A549 (cell line): ENCODE results near the gene OTOR. TPM values are rescaled to one million over a fixed set of nuclear protein-coding genes. Genes with fewer than 3 reads are reported as not detected.

Source experiments
- ATAC-seq, 2 experiments: fragments of 200-7000 bp in 1 of 2; fragments of >200 bp in 1 of 2; cut with Nextera tagmentation in 1 of 2; cut with Tn5 transposase in 1 of 2; 3 replicates each; pipeline versions ENCODE4 v1.8.0 to v1.9.1; 2018 to 2020; ENCODE audit warnings: mild to moderate bottlenecking in 1 of 2, moderate library complexity in 1 of 2
- CTCF ChIA-PET: fragments of 300-600 bp; sonication (Branson Sonifier 250); formaldehyde crosslinking; extraction: SDS; loops from one replicate; lab custom pipeline; 2021; ENCODE audit warnings: antibody characterized with exemption, inconsistent platforms; lab: Yijun Ruan, JAX
- POLR2A ChIA-PET: fragments of 350-600 bp; formaldehyde crosslinking; extraction: SDS; loops from one replicate; lab custom pipeline; 2021; ENCODE audit warnings: antibody characterized with exemption, inconsistent platforms; lab: Yijun Ruan, JAX
- DNase-seq, 2 experiments: peaks; one replicate each; pipeline versions ENCODE4 v3.0.0 to v3.0.0-alpha.2; 2011 to 2016; ENCODE audit warnings: low read depth in 1 of 2, low spot score in 1 of 2
- FAIRE-seq: peaks from 2 replicates; lab custom pipeline; 2011; peaks lifted over from hg19 to GRCh38; lab: Jason Lieb, UNC
- H3K27ac ChIP-seq, 2 experiments: fragments of >200 bp; sonication (Bioruptor Twin); formaldehyde crosslinking; 3 replicates each; pipeline ENCODE4 v1.5.1; 2016 to 2017
- H3K4me1 ChIP-seq: fragments of >200 bp; sonication (Bioruptor Twin); formaldehyde crosslinking; 3 replicates; pipeline ENCODE4 v1.6.1; 2016
- H3K4me2 ChIP-seq: fragments of >200 bp; sonication (Bioruptor Twin); formaldehyde crosslinking; 3 replicates; pipeline ENCODE4 v1.6.1; 2016
- H3K4me3 ChIP-seq: fragments of >200 bp; sonication (Bioruptor Twin); formaldehyde crosslinking; 3 replicates; pipeline ENCODE4 v1.5.1; 2016
- H3K9me3 ChIP-seq: fragments of >200 bp; sonication (Bioruptor Twin); formaldehyde crosslinking; 3 replicates; pipeline ENCODE4 v1.6.1; 2016
- CBX8 ChIP-seq: fragments of 200-600 bp; sonication (generic); IDR thresholded peaks from 2 replicates; pipeline ENCODE4 v1.6.1; 2016
- CEBPB ChIP-seq, 2 experiments: fragments of >200 bp in 1 of 2; sonication (Bioruptor Twin) in 1 of 2; formaldehyde crosslinking in 1 of 2; IDR thresholded peaks; 2 replicates each; pipeline ENCODE4 v1.6.1; 2012 to 2016
- EHF ChIP-seq: fragments of 250-450 bp; sonication (Bioruptor Pico); IDR thresholded peaks from 2 replicates; pipeline ENCODE4 v1.5.0; 2020; ENCODE audit warnings: mild to moderate bottlenecking
- EHMT2 ChIP-seq: fragments of 200-600 bp; sonication (generic); IDR thresholded peaks from 2 replicates; pipeline ENCODE4 v1.6.1; 2016; ENCODE audit warnings: antibody characterized with exemption, low read depth, mild to moderate bottlenecking, moderate library complexity
- EP300 ChIP-seq, 2 experiments: fragments of >200 bp; sonication (Bioruptor Twin); formaldehyde crosslinking; IDR thresholded peaks; 2 replicates in 1 of 2; 3 replicates in 1 of 2; pipeline ENCODE4 v1.6.1; 2016 to 2017
- FOSB ChIP-seq: fragments of 250-450 bp; sonication (Bioruptor Pico); IDR thresholded peaks from 2 replicates; pipeline ENCODE4 v1.5.0; 2020; ENCODE audit warnings: mild to moderate bottlenecking, moderate library complexity
- HOXA7 ChIP-seq: fragments of 250-450 bp; sonication (Bioruptor Pico); IDR thresholded peaks from 2 replicates; pipeline ENCODE4 v1.5.0; 2020; ENCODE audit warnings: mild to moderate bottlenecking, moderate library complexity
- HOXB5 ChIP-seq: fragments of 250-450 bp; sonication (Bioruptor Pico); IDR thresholded peaks from 2 replicates; pipeline ENCODE4 v1.5.0; 2020; ENCODE audit warnings: mild to moderate bottlenecking, moderate library complexity
- JUN ChIP-seq, 2 experiments: fragments of >200 bp; sonication (Bioruptor Twin); formaldehyde crosslinking; IDR thresholded peaks; 2 replicates in 1 of 2; 3 replicates in 1 of 2; pipeline ENCODE4 v1.6.1; 2016 to 2017
- MAFK ChIP-seq: fragments of 450-650 bp; IDR thresholded peaks from 2 replicates; pipeline ENCODE4 v1.6.1; 2014; ENCODE audit not compliant: partially characterized antibody
- MAZ ChIP-seq: fragments of 150-350 bp; IDR thresholded peaks from 2 replicates; pipeline ENCODE4 v1.6.1; 2014; ENCODE audit warnings: antibody characterized with exemption, low read depth, low read length, borderline replicate concordance
- MYC ChIP-seq: IDR thresholded peaks from 2 replicates; pipeline ENCODE4 v1.6.1; 2012; ENCODE audit warnings: mild to moderate bottlenecking, inconsistent platforms, low read length, improper control_type of control experiment, borderline replicate concordance
- NFE2L2 ChIP-seq: fragments of 150-350 bp; conservative IDR thresholded peaks from 2 replicates; pipeline ENCODE4 v1.6.1; 2014; ENCODE audit warnings: low read length
- NR3C1 ChIP-seq: fragments of >200 bp; sonication (Bioruptor Twin); formaldehyde crosslinking; IDR thresholded peaks from 3 replicates; pipeline ENCODE4 v1.6.1; 2017
- RARB ChIP-seq: fragments of 250-450 bp; sonication (Bioruptor Pico); IDR thresholded peaks from 2 replicates; pipeline ENCODE4 v1.8.0; 2021; ENCODE audit warnings: mild to moderate bottlenecking, moderate library complexity
- RCOR1 ChIP-seq: fragments of 150-350 bp; IDR thresholded peaks from 2 replicates; pipeline ENCODE4 v1.6.1; 2014; ENCODE audit warnings: antibody characterized with exemption, low read length, low read depth
- RNF2 ChIP-seq: fragments of 200-600 bp; sonication (generic); IDR thresholded peaks from 2 replicates; pipeline ENCODE4 v1.6.1; 2016; ENCODE audit warnings: low read depth, mild to moderate bottlenecking, antibody characterized with exemption, moderate library complexity, borderline replicate concordance
- SMC3 ChIP-seq: fragments of >200 bp; sonication (Bioruptor Twin); formaldehyde crosslinking; IDR thresholded peaks from 3 replicates; pipeline ENCODE4 v1.6.1; 2018; ENCODE audit warnings: inconsistent platforms
- TFCP2L1 ChIP-seq: fragments of 250-450 bp; sonication (Bioruptor Pico); IDR thresholded peaks from 2 replicates; pipeline ENCODE4 v1.5.0; 2021; ENCODE audit warnings: mild to moderate bottlenecking
- ZFP36 ChIP-seq: fragments of 450-650 bp; IDR thresholded peaks from 2 replicates; pipeline ENCODE4 v1.6.1; 2014; ENCODE audit warnings: borderline replicate concordance; ENCODE audit not compliant: partially characterized antibody
- ZSCAN20 ChIP-seq: fragments of 250-450 bp; sonication (Bioruptor Pico); IDR thresholded peaks from 2 replicates; pipeline ENCODE4 v1.8.0; 2022; ENCODE audit warnings: mild to moderate bottlenecking, moderate library complexity
- WGBS: methylation state at CpG from one replicate; pipeline ENCODE4 v1.1.6; 2017; ENCODE audit errors: missing lambda C conversion rate; 5-methylcytosine and 5-hydroxymethylcytosine counted together
- polyA plus RNA-seq, 4 experiments: library from polyadenylated mRNA; depleted of rRNA in 3 of 4; stranded (reverse); fragments of >200 nt; fragmentation: RNase III in 1 of 4; extraction: RNeasy Plus Mini Kit Qiagen cat#74134 plus additional on column Dnase treatment in 1 of 4; gene quantifications; 2 replicates in 3 of 4; 3 replicates in 1 of 4; pipeline ENCODE4 v1.2.3, GENCODE V29; 2011 to 2017
- TF ChIP-seq, protein P1 (sequence below): fragments of 150-350 bp; IDR thresholded peaks from 2 replicates; pipeline ENCODE4 v1.6.1; 2014; ENCODE audit warnings: low read depth, mild to moderate bottlenecking, low read length
- TF ChIP-seq, protein P2 (sequence below): fragments of >200 bp; sonication (Bioruptor Twin); formaldehyde crosslinking; IDR thresholded peaks from 3 replicates; pipeline ENCODE4 v1.6.1; 2016
- TF ChIP-seq, protein P3 (sequence below): fragments of 250-450 bp; sonication (Bioruptor Pico); IDR thresholded peaks from 2 replicates; pipeline ENCODE4 v1.5.0; 2021; ENCODE audit warnings: mild to moderate bottlenecking, moderate library complexity, borderline replicate concordance
- TF ChIP-seq, protein P4 (sequence below): IDR thresholded peaks from 2 replicates; pipeline ENCODE4 v1.6.1; 2012
- TF ChIP-seq, protein P5 (sequence below): fragments of 200-600 bp; sonication (generic); IDR thresholded peaks from 2 replicates; pipeline ENCODE4 v1.6.1; 2016; ENCODE audit warnings: antibody characterized with exemption, mild to moderate bottlenecking, moderate library complexity
- TF ChIP-seq, protein P6 (sequence below): IDR thresholded peaks from 2 replicates; pipeline ENCODE4 v1.6.1; 2012

Gene OTOR
- polyA plus RNA-seq, 2 of the 4 experiments (the other 2 are of a cell fraction): not detected

DNA sequence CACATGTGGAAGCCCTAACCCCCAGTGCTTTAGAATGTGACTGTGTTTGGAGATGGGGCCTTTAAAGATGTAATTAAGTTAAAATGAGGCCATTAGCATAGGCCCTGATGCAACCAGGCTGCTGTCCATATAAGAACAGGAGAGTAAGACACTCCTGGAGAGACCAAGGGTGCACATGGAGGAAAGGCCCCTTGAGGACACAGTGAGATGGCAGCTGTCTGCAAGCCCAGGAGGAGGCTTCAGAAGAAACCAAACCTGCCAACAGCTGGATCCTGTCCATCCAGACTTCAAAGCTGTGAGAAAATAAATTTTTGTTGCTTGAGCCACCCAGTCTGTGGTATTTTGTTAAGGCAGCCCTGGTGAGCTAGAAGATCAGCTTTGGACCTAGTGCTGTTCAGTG lies 35.1 kb upstream of the OTOR start:
- Histone ChIP-seq H3K4me2 (no peak overlapping the region), H3K9me3 (no peaks in the 10 kb centered on the region), H3K4me1 (no peaks in the 10 kb centered on the region), H3K27ac (no peak overlapping the region), H3K4me3 (no peak overlapping the region)
- ATAC-seq (peak in 1 of 2 experiments; percentile 52; a peak in 2 of 6 replicates), DNase-seq (no peak), FAIRE-seq (no peak)
- TF ChIP-seq HOXA7 (CRISPR knock-in tag) (no peak), EP300 (IDR thresholded peaks at IDR 0.05) (no peak), HOXB5 (CRISPR knock-in tag) (no peak), FOSB (no peak), NFE2L2 (no peak), MYC (no peak), ZFP36 (no peak), ZSCAN20 (CRISPR knock-in tag) (no peak), MAFK (no peak), JUN (IDR thresholded peaks at IDR 0.05) (no peak)
- TF ChIP-seq, protein P1, sequence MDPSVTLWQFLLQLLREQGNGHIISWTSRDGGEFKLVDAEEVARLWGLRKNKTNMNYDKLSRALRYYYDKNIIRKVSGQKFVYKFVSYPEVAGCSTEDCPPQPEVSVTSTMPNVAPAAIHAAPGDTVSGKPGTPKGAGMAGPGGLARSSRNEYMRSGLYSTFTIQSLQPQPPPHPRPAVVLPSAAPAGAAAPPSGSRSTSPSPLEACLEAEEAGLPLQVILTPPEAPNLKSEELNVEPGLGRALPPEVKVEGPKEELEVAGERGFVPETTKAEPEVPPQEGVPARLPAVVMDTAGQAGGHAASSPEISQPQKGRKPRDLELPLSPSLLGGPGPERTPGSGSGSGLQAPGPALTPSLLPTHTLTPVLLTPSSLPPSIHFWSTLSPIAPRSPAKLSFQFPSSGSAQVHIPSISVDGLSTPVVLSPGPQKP: no peak
- TF ChIP-seq, protein P2, sequence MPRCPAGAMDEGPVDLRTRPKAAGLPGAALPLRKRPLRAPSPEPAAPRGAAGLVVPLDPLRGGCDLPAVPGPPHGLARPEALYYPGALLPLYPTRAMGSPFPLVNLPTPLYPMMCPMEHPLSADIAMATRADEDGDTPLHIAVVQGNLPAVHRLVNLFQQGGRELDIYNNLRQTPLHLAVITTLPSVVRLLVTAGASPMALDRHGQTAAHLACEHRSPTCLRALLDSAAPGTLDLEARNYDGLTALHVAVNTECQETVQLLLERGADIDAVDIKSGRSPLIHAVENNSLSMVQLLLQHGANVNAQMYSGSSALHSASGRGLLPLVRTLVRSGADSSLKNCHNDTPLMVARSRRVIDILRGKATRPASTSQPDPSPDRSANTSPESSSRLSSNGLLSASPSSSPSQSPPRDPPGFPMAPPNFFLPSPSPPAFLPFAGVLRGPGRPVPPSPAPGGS: no peak
- TF ChIP-seq, protein P3, sequence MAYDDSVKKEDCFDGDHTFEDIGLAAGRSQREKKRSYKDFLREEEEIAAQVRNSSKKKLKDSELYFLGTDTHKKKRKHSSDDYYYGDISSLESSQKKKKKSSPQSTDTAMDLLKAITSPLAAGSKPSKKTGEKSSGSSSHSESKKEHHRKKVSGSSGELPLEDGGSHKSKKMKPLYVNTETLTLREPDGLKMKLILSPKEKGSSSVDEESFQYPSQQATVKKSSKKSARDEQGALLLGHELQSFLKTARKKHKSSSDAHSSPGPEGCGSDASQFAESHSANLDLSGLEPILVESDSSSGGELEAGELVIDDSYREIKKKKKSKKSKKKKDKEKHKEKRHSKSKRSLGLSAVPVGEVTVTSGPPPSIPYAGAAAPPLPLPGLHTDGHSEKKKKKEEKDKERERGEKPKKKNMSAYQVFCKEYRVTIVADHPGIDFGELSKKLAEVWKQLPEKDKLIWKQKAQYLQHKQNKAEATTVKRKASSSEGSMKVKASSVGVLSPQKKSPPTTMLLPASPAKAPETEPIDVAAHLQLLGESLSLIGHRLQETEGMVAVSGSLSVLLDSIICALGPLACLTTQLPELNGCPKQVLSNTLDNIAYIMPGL (CRISPR knock-in tag): no peak
- POLR2A ChIA-PET: no interaction called here
- CTCF ChIA-PET: interaction anchor here (0.6 to 1.5 kb wide), 2 partner anchors 27 to 28 kb away, joined by 3 to 4 read pairs; no protein-coding TSS in a partner anchor

DNA sequence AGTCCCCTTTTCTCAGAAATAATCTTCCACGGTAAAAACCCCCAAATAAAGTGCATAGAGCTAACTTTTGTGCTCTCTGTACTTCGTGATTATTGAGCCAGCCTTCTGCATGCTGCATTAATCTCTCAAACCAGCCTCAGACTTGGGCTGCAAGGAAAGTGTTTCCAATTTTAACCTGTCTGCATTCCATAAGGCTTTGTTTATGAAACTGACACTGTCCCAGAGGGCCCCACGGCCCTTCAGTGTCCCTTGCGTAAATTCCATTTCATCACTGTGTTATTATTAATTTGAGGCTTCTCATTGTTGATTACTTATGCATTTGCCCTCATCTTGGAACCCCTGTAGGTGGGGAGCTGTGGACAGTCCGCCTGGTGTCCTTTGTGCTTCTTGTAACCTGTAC lies 33.9 kb upstream of the OTOR start:
- no peaks in the 10 kb centered on the region for H3K4me1 ChIP-seq
- H3K4me3 ChIP-seq: no peak overlapping the region
- ATAC-seq (no peak), FAIRE-seq (no peak), DNase-seq (no peak)
- no peak overlapping the region for H3K27ac ChIP-seq
- TF ChIP-seq RCOR1 (no peak), NR3C1 (no peak), CEBPB (IDR thresholded peaks at IDR 0.05) (no peak), MAZ (no peak), RNF2 (no peak), SMC3 (no peak), EHF (CRISPR knock-in tag) (no peak), EHMT2 (no peak), RARB (CRISPR knock-in tag) (no peak), HOXA7 (CRISPR knock-in tag) (no peak), MAFK (no peak), CBX8 (no peak), TFCP2L1 (no peak), HOXB5 (CRISPR knock-in tag) (no peak)
- TF ChIP-seq, protein P4, sequence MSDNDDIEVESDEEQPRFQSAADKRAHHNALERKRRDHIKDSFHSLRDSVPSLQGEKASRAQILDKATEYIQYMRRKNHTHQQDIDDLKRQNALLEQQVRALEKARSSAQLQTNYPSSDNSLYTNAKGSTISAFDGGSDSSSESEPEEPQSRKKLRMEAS: no peak
- TF ChIP-seq, protein P5, sequence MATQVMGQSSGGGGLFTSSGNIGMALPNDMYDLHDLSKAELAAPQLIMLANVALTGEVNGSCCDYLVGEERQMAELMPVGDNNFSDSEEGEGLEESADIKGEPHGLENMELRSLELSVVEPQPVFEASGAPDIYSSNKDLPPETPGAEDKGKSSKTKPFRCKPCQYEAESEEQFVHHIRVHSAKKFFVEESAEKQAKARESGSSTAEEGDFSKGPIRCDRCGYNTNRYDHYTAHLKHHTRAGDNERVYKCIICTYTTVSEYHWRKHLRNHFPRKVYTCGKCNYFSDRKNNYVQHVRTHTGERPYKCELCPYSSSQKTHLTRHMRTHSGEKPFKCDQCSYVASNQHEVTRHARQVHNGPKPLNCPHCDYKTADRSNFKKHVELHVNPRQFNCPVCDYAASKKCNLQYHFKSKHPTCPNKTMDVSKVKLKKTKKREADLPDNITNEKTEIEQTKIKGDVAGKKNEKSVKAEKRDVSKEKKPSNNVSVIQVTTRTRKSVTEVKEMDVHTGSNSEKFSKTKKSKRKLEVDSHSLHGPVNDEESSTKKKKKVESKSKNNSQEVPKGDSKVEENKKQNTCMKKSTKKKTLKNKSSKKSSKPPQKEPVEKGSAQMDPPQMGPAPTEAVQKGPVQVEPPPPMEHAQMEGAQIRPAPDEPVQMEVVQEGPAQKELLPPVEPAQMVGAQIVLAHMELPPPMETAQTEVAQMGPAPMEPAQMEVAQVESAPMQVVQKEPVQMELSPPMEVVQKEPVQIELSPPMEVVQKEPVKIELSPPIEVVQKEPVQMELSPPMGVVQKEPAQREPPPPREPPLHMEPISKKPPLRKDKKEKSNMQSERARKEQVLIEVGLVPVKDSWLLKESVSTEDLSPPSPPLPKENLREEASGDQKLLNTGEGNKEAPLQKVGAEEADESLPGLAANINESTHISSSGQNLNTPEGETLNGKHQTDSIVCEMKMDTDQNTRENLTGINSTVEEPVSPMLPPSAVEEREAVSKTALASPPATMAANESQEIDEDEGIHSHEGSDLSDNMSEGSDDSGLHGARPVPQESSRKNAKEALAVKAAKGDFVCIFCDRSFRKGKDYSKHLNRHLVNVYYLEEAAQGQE: no peak
- TF ChIP-seq, protein P2: no peak
- TF ChIP-seq, protein P6, sequence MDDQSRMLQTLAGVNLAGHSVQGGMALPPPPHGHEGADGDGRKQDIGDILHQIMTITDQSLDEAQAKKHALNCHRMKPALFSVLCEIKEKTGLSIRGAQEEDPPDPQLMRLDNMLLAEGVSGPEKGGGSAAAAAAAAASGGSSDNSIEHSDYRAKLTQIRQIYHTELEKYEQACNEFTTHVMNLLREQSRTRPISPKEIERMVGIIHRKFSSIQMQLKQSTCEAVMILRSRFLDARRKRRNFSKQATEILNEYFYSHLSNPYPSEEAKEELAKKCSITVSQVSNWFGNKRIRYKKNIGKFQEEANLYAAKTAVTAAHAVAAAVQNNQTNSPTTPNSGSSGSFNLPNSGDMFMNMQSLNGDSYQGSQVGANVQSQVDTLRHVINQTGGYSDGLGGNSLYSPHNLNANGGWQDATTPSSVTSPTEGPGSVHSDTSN: no peak
- no peak overlapping the region for H3K4me2 ChIP-seq
- ChIA-PET CTCF (interaction anchor here (1.1 to 1.5 kb wide), 2 partner anchors 15 to 26 kb away, joined by 3 to 4 read pairs; no protein-coding TSS in a partner anchor), POLR2A (no interaction called here)
- no peaks in the 10 kb centered on the region for H3K9me3 ChIP-seq
- WGBS: 26% methylated on average over 5 of the region's 5 CpGs
